ENCODE results near the gene DDHD1. TPM values are rescaled to one million over a fixed set of nuclear protein-coding genes. Genes with fewer than 3 reads are reported as not detected.

Gene DDHD1
- polyA plus RNA-seq, 1 donor (not counting 4 experiments of a cell fraction or from before 2014, with no cell fraction given): 10.4 TPM

DNA sequence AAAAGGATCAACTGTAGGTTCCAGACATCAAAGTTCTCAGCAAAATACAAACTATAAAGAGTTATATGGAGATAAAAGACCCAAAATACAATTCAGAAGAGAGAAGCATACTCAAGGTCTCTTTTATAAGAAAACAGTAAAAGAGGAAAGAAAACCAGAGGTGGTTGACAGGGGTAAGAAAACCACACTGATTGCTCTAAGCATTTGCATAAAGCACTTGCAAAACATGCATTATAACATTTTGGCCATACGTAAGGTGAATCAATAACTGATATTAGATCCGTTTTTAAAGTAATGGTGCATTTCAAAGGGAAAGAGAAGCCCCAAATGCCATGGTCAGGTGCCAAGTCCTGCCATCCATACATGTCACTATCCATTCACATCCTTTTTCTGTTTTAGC, 5.9 kb downstream of the DDHD1 start:
- H3K9me3 ChIP-seq (ENCODE audit: control insufficient read depth, low read depth, low read length): no peaks in the 10 kb centered on the region
- no peaks in the 10 kb centered on the region for H3K27me3 ChIP-seq (ENCODE audit: control insufficient read depth, extremely low read depth, insufficient read depth, low read length)
- H3K27ac ChIP-seq (ENCODE audit: control insufficient read depth, insufficient read depth, low read length): no peak overlapping the region
- H3K4me2 ChIP-seq (ENCODE audit: control insufficient read depth, extremely low read depth, insufficient read depth, low read depth, low read length): no peak overlapping the region
- H3K79me2 ChIP-seq (ENCODE audit: control insufficient read depth, insufficient read depth, low read length): peaks cover 67% of the 10 kb centered on the region
- no peak for DNase-seq (ENCODE audit: low read depth, low spot score)
- no peak overlapping the region for H2AFZ ChIP-seq (ENCODE audit: control insufficient read depth, low read length)
- no peaks in the 10 kb centered on the region for H4K20me1 ChIP-seq (ENCODE audit: control insufficient read depth, extremely low read depth, insufficient read depth, low read length)
- dilution Hi-C loops (cut with MboI; ENCODE audit: extremely low pct_ligation_motif_present, low sequenced_read_pairs): no loop called here
- TF ChIP-seq EZH2 (IDR thresholded peaks at IDR 0.05; ENCODE audit: low read length): no peak
- TF ChIP-seq, protein P1, sequence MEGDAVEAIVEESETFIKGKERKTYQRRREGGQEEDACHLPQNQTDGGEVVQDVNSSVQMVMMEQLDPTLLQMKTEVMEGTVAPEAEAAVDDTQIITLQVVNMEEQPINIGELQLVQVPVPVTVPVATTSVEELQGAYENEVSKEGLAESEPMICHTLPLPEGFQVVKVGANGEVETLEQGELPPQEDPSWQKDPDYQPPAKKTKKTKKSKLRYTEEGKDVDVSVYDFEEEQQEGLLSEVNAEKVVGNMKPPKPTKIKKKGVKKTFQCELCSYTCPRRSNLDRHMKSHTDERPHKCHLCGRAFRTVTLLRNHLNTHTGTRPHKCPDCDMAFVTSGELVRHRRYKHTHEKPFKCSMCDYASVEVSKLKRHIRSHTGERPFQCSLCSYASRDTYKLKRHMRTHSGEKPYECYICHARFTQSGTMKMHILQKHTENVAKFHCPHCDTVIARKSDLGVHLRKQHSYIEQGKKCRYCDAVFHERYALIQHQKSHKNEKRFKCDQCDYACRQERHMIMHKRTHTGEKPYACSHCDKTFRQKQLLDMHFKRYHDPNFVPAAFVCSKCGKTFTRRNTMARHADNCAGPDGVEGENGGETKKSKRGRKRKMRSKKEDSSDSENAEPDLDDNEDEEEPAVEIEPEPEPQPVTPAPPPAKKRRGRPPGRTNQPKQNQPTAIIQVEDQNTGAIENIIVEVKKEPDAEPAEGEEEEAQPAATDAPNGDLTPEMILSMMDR (optimal IDR thresholded peaks at IDR 0.05 in 1 of 3, IDR thresholded peaks at IDR 0.05 in 1 of 3, conservative IDR thresholded peaks at IDR 0.05 in 1 of 3; ENCODE audit: extremely low read depth in 1 of 3, insufficient read depth in 2 of 3, low read length in 3 of 3): no peak
- peaks cover 9% of the 10 kb centered on the region for H3K4me1 ChIP-seq (ENCODE audit: control insufficient read depth, extremely low read depth, insufficient read depth, low read length)
- H3K9ac ChIP-seq (ENCODE audit: control insufficient read depth, extremely low read depth, insufficient read depth, low read length): no peak overlapping the region
- FAIRE-seq: no peak
- H3K4me3 ChIP-seq (ENCODE audit: control insufficient read depth in 2 of 3, extremely low read depth in 1 of 3, insufficient read depth in 2 of 3, low read depth in 1 of 3, low read length in 3 of 3): no peak overlapping the region
- H3K9me1 ChIP-seq (ENCODE audit: control insufficient read depth, extremely low read depth, insufficient read depth, low read length): no peaks in the 10 kb centered on the region
- peaks cover 0 to 3% of the 10 kb centered on the region in 2 experiments for H3K36me3 ChIP-seq (ENCODE audit: control insufficient read depth in 2 of 2, extremely low read depth in 1 of 2, insufficient read depth in 2 of 2, low read length in 2 of 2)

DNA sequence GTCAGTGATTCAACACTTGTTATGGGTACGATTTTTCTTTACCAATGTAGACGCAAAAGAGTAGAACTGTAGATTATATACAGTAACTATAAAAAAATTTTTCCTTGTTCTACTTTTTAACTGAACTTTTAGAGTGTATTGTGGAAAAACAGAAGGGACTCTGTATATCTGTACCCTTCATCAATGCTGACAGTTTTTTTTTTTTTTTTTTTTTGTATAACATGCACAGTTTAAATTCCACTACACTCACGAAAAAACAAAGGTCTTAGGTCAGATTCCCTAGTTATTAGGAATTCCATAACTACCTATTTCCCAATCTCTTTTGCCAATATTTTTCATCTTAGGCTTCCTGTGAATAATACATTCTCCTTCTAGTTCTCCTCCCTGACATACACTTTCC, 6.4 kb downstream of the DDHD1 start:
- Histone ChIP-seq H3K27ac (ENCODE audit: control insufficient read depth, insufficient read depth, low read length) (no peak overlapping the region), H3K27me3 (ENCODE audit: control insufficient read depth, extremely low read depth, insufficient read depth, low read length) (no peaks in the 10 kb centered on the region), H3K9ac (ENCODE audit: control insufficient read depth, extremely low read depth, insufficient read depth, low read length) (no peak overlapping the region), H3K4me2 (ENCODE audit: control insufficient read depth, extremely low read depth, insufficient read depth, low read depth, low read length) (no peak overlapping the region), H3K4me3 (ENCODE audit: control insufficient read depth in 2 of 3, extremely low read depth in 1 of 3, insufficient read depth in 2 of 3, low read depth in 1 of 3, low read length in 3 of 3) (no peak overlapping the region), H4K20me1 (ENCODE audit: control insufficient read depth, extremely low read depth, insufficient read depth, low read length) (no peaks in the 10 kb centered on the region), H3K36me3 (ENCODE audit: control insufficient read depth in 2 of 2, extremely low read depth in 1 of 2, insufficient read depth in 2 of 2, low read length in 2 of 2) (peaks cover 0 to 3% of the 10 kb centered on the region in 2 experiments), H3K9me1 (ENCODE audit: control insufficient read depth, extremely low read depth, insufficient read depth, low read length) (no peaks in the 10 kb centered on the region), H3K9me3 (ENCODE audit: control insufficient read depth, low read depth, low read length) (no peaks in the 10 kb centered on the region), H3K79me2 (ENCODE audit: control insufficient read depth, insufficient read depth, low read length) (peaks cover 64% of the 10 kb centered on the region), H2AFZ (ENCODE audit: control insufficient read depth, low read length) (no peak overlapping the region), H3K4me1 (ENCODE audit: control insufficient read depth, extremely low read depth, insufficient read depth, low read length) (peaks cover 9% of the 10 kb centered on the region)
- no peak for DNase-seq (ENCODE audit: low read depth, low spot score)
- dilution Hi-C loops (cut with MboI; ENCODE audit: extremely low pct_ligation_motif_present, low sequenced_read_pairs): no loop called here
- no peak for TF ChIP-seq EZH2 (IDR thresholded peaks at IDR 0.05; ENCODE audit: low read length)
- TF ChIP-seq, protein P1 (optimal IDR thresholded peaks at IDR 0.05 in 1 of 3, IDR thresholded peaks at IDR 0.05 in 1 of 3, conservative IDR thresholded peaks at IDR 0.05 in 1 of 3; ENCODE audit: extremely low read depth in 1 of 3, insufficient read depth in 2 of 3, low read length in 3 of 3): no peak
- FAIRE-seq: no peak
